BE2C (cell line): ENCODE data around the gene SMOC1.

ENCODE experiments used
- DNase-seq: peaks from one replicate; pipeline ENCODE4 v3.0.0-alpha.2; 2020
- H3K27me3 ChIP-seq: fragments of 250-450 bp; sonication (Bioruptor Pico); 2 replicates; pipeline ENCODE4 v1.5.1; 2020; ENCODE audit warnings: mild to moderate bottlenecking
- H3K36me3 ChIP-seq: fragments of 250-450 bp; sonication (Bioruptor Pico); 2 replicates; pipeline ENCODE4 v1.5.1; 2020; ENCODE audit warnings: mild to moderate bottlenecking
- H3K4me1 ChIP-seq: fragments of 250-450 bp; sonication (Bioruptor Pico); 2 replicates; pipeline ENCODE4 v1.5.1; 2020
- H3K4me3 ChIP-seq: 2 replicates; pipeline ENCODE4 v1.5.1; 2011; ENCODE audit warnings: low read depth, low read length
- H3K9me3 ChIP-seq: fragments of 250-450 bp; sonication (Bioruptor Pico); 2 replicates; pipeline ENCODE4 v1.5.1; 2020
- CTCF ChIP-seq: IDR thresholded peaks from 2 replicates; pipeline ENCODE4 v1.5.1; 2012; ENCODE audit warnings: mild to moderate bottlenecking, low read depth, low read length

SMOC1 gene

GRCh38 chr14:69994002-69994401 lies 114.8 kb downstream of the SMOC1 start:
- Histone ChIP-seq H3K4me3 (no peak overlapping the region), H3K27me3 (peaks cover 14% of the 10 kb centered on the region), H3K9me3 (no peaks in the 10 kb centered on the region), H3K36me3 (no peaks in the 10 kb centered on the region), H3K4me1 (no peaks in the 10 kb centered on the region)
- TF ChIP-seq CTCF, result no peak
- no peak for DNase-seq

- no peak overlapping the region for H3K4me3 ChIP-seq
- DNase-seq, result no peak
- 0 out of 2 replicates have a peak, but pooled peaks cover 5% of the 10 kb centered on the region for H3K27me3 ChIP-seq
- no peaks in the 10 kb centered on the region for H3K36me3 ChIP-seq
- TF ChIP-seq CTCF, result no peak
- no peaks in the 10 kb centered on the region for H3K4me1 ChIP-seq
- H3K9me3 ChIP-seq, result no peaks in the 10 kb centered on the region
Measured at GRCh38 chr14:69996216-69996615, 117.0 kb downstream of the SMOC1 start.

- H3K4me3 ChIP-seq, result no peak overlapping the region
- no peaks in the 10 kb centered on the region for H3K36me3 ChIP-seq
- no peak for TF ChIP-seq CTCF
- H3K9me3 ChIP-seq, result no peaks in the 10 kb centered on the region
- no peaks in the 10 kb centered on the region for H3K27me3 ChIP-seq
- no peaks in the 10 kb centered on the region for H3K4me1 ChIP-seq
- DNase-seq, result no peak
Measured at GRCh38 chr14:69997849-69998248, 118.6 kb downstream of the SMOC1 start.

GRCh38 chr14:69999261-69999674 lies 120.1 kb downstream of the SMOC1 start:
- DNase-seq, result no peak
- no peak overlapping the region for H3K4me3 ChIP-seq
- no peaks in the 10 kb centered on the region for H3K27me3 ChIP-seq
- no peaks in the 10 kb centered on the region for H3K4me1 ChIP-seq
- no peak for TF ChIP-seq CTCF
- no peaks in the 10 kb centered on the region for H3K9me3 ChIP-seq
- H3K36me3 ChIP-seq, result no peaks in the 10 kb centered on the region

GRCh38 chr14:70000601-70001000 lies 121.4 kb downstream of the SMOC1 start:
- DNase-seq, result no peak
- no peaks in the 10 kb centered on the region; the same call in 1 of the 2 replicates for H3K27me3 ChIP-seq
- H3K9me3 ChIP-seq, result no peaks in the 10 kb centered on the region
- no peak overlapping the region for H3K4me3 ChIP-seq
- H3K36me3 ChIP-seq, result no peaks in the 10 kb centered on the region
- no peaks in the 10 kb centered on the region for H3K4me1 ChIP-seq
- TF ChIP-seq CTCF, result no peak

GRCh38 chr14:70002589-70003346 lies 123.6 kb downstream of the SMOC1 start:
- Histone ChIP-seq H3K9me3 (no peaks in the 10 kb centered on the region), H3K4me1 (no peaks in the 10 kb centered on the region), H3K4me3 (no peak overlapping the region), H3K27me3 (no peaks in the 10 kb centered on the region; the same call in 1 of the 2 replicates), H3K36me3 (no peaks in the 10 kb centered on the region)
- no peak for DNase-seq
- TF ChIP-seq CTCF, result no peak
